Esophagus squamous epithelium (tissue), 4 donors: ENCODE data around the gene BNIP1. TPM values are rescaled to one million over a fixed set of nuclear protein-coding genes. Genes with fewer than 3 reads are reported as not detected.

Experiments used
- total RNA-seq, 4 donors: library from RNA; depleted of rRNA; stranded (reverse); fragments of >200 nt; gene quantifications; one replicate each; pipeline ENCODE4 v1.1.0, GENCODE V29; 2016

BNIP1 gene
- total RNA-seq, 4 donors from 2014 or later, result 5.2 to 12.4 (median 11.2) TPM

Other genes with a start within 250 kb of the BNIP1 start
- gene RPL26L1, start 185.1 kb upstream of the BNIP1 start, total RNA-seq, result 10 to 100 TPM; 28.6 to 45.9 (median 34.8) TPM
- 100 to 1,000 TPM in 2 of 4 donors, 10 to 100 TPM in 2; 57.8 to 132 (median 97.2) TPM for gene ATP6V0E1, start 160.8 kb upstream of the BNIP1 start, total RNA-seq
- 10 to 100 TPM in 1 of 4 donors, 1 to 10 TPM in 3; 2.7 to 28.4 (median 7.9) TPM for gene CREBRF, start 88.2 kb upstream of the BNIP1 start, total RNA-seq
- gene NKX2-5, start 90.7 kb downstream of the BNIP1 start, total RNA-seq, result not detected
- 10 to 100 TPM in 1 of 4 donors, 1 to 10 TPM in 2, under 1 TPM in 1; 0.64 to 26.1 (median 1.9) TPM for gene STC2, start 183.9 kb downstream of the BNIP1 start, total RNA-seq